ENCODE measurements around the gene YARS1.

YARS1 gene

DNA sequence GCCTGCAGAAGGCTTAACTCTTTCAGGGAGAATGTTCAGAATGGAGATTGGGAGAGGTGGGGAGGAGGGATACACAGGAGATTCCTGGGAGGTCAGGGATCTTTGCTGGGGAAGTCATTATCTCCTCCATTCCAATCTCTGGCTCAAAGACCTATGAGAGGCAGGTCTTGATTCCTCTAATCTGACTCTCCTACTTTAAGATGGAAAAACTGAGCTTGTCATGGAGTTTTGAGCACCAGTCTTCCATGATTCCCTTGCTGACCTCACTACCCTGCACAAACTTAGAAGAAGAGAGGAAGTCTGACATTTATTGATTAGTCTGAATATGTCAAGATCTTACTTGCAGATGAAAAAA, 73.1 kb downstream of the YARS1 start:
- Histone ChIP-seq H3K27ac (peak overlapping the region; percentile 93), H3K9me3 (ENCODE audit: control insufficient read depth, low read length) (no peaks in the 10 kb centered on the region), H3K4me2 (ENCODE audit: low read length) (peak overlapping the region; percentile 82), H3K36me3 (ENCODE audit: control insufficient read depth, insufficient read depth, low read length) (no peaks in the 10 kb centered on the region), H3K4me3 (ENCODE audit: low read depth, low read length) (peak overlapping the region; percentile 45), H2AFZ (no peak overlapping the region), H3K79me2 (peaks cover 2% of the 10 kb centered on the region), H3K9ac (no peak overlapping the region), H3K4me1 (peaks cover 7% of the 10 kb centered on the region), H3K27me3 (ENCODE audit: control insufficient read depth, insufficient read depth, low read length) (no peaks in the 10 kb centered on the region)
- TF ChIP-seq, protein P1, sequence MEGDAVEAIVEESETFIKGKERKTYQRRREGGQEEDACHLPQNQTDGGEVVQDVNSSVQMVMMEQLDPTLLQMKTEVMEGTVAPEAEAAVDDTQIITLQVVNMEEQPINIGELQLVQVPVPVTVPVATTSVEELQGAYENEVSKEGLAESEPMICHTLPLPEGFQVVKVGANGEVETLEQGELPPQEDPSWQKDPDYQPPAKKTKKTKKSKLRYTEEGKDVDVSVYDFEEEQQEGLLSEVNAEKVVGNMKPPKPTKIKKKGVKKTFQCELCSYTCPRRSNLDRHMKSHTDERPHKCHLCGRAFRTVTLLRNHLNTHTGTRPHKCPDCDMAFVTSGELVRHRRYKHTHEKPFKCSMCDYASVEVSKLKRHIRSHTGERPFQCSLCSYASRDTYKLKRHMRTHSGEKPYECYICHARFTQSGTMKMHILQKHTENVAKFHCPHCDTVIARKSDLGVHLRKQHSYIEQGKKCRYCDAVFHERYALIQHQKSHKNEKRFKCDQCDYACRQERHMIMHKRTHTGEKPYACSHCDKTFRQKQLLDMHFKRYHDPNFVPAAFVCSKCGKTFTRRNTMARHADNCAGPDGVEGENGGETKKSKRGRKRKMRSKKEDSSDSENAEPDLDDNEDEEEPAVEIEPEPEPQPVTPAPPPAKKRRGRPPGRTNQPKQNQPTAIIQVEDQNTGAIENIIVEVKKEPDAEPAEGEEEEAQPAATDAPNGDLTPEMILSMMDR (IDR thresholded peaks at IDR 0.05), result no peak

DNA sequence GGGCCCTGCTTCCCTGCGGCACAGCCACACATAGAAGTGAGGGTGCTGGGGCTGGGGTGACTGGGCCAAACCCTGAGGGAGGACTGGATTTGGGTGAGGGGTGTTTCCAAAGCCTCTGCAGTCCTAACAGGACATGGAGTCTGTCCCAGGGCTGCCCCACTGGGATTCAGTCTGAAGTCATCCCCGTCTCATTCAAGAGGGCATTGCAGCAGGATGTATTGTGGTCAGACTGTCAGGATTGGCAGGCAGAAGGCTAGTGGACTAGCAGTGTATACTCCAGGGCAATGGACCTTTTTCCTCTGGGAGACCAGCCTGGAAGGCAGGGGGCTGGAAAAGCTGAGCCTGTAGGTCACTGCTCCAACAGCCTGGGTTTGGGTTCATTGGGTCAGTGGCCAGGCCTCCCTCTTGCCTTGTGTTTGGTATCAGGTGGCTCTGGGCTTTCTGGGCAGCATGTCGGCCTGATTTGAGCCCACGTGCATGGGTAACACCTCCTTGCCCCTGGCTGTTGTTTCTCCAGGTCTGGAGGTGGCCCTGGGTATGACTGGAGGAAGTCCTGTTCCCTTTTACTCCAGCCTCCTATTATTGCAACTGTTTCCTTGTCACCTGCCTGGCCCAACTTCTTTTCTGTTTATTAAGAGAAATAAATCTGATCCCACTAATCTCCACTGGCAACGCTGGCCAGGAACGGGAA, 73.6 kb downstream of the YARS1 start:
- H3K4me2 ChIP-seq (ENCODE audit: low read length), result peak overlapping the region; percentile 82
- peaks cover 2% of the 10 kb centered on the region for H3K79me2 ChIP-seq
- H3K4me1 ChIP-seq, result peaks cover 7% of the 10 kb centered on the region
- no peak overlapping the region for H3K9ac ChIP-seq
- peak overlapping the region; percentile 84 for H3K4me3 ChIP-seq (ENCODE audit: low read depth, low read length)
- TF ChIP-seq, protein P1 (IDR thresholded peaks at IDR 0.05), result no peak
- H2AFZ ChIP-seq, result no peak overlapping the region
- no peaks in the 10 kb centered on the region for H3K36me3 ChIP-seq (ENCODE audit: control insufficient read depth, insufficient read depth, low read length)
- H3K27ac ChIP-seq, result peak overlapping the region; percentile 93
- no peaks in the 10 kb centered on the region for H3K27me3 ChIP-seq (ENCODE audit: control insufficient read depth, insufficient read depth, low read length)
- H3K9me3 ChIP-seq (ENCODE audit: control insufficient read depth, low read length), result no peaks in the 10 kb centered on the region

DNA sequence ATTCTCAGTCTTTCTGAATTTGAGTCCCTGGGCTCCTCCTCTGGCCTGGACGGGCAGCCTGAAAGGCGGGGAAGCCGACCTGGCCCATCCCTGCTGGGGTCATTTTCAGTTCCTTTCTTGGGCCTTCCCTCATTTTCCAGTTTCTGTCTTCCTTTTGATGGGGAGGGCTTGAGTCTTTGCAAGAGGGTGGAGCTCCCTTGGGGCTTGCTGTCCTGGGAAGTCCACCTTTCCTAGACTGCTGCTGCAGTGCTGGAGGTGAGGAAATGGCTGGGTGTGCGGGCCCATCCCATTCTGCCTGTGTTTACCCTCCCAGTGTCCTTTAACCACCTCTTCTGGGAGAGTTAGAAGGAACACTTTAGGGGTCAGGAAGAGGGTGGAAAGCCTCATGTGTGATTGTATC, 74.2 kb downstream of the YARS1 start:
- Histone ChIP-seq H3K9ac (no peak overlapping the region), H3K9me3 (ENCODE audit: control insufficient read depth, low read length) (no peaks in the 10 kb centered on the region), H3K4me3 (ENCODE audit: low read depth, low read length) (peak overlapping the region; percentile 84)

DNA sequence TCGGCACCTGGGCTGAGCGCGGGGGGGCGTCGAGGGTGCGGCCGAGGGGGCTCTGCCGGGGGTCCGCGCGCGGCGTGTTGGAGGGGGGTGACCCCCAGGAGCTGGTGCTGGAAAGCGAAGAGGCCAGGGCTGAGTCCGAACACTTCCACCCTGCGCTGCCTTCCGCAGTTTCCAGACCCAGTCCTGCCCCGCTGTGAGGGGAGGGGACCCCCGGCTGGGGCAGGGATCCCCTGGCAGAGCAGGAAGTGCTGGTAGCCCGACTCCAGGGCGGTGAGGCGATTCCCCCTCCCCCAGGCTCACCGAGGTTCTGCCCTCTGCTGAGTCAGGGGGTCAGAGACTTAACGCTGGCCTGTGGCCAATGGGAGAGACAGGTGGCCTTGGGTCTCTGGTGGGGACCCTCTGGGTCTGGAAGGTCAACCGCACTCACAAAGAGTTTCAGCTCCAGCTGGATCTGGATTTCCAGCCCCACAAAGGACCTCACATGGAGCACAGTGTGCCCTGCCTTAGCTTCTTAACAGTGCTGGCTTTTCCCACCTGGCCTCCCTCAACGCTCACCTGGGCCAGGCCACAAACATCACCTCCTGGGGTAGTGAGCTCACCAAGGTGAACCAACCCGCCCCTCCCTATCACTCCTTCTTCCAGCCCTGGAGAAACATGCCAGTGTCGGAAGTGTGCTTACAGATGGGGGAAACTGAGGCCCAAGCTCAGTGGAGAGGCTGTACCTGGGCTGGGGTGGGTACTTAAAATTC, 74.8 kb downstream of the YARS1 start:
- Histone ChIP-seq H2AFZ (peak overlapping the region; percentile 58), H3K4me1 (peaks cover 7% of the 10 kb centered on the region), H3K27ac (peak overlapping the region; percentile 93)

More for the DNA sequence above, 74.2 kb downstream of the YARS1 start:
- Histone ChIP-seq H3K27me3 (ENCODE audit: control insufficient read depth, insufficient read depth, low read length) (no peaks in the 10 kb centered on the region), H3K4me2 (ENCODE audit: low read length) (peak overlapping the region; percentile 82), H3K27ac (peak overlapping the region; percentile 93), H3K36me3 (ENCODE audit: control insufficient read depth, insufficient read depth, low read length) (no peaks in the 10 kb centered on the region), H3K79me2 (peaks cover 2% of the 10 kb centered on the region), H3K4me1 (peaks cover 7% of the 10 kb centered on the region), H2AFZ (no peak overlapping the region)
- TF ChIP-seq, protein P1 (IDR thresholded peaks at IDR 0.05), result no peak

More for the DNA sequence above, 74.8 kb downstream of the YARS1 start:
- Histone ChIP-seq H3K9ac (peak overlapping the region; percentile 67), H3K36me3 (ENCODE audit: control insufficient read depth, insufficient read depth, low read length) (no peaks in the 10 kb centered on the region), H3K9me3 (ENCODE audit: control insufficient read depth, low read length) (no peaks in the 10 kb centered on the region), H3K4me3 (ENCODE audit: low read depth, low read length) (peak overlapping the region; percentile 84), H3K27me3 (ENCODE audit: control insufficient read depth, insufficient read depth, low read length) (no peaks in the 10 kb centered on the region), H3K4me2 (ENCODE audit: low read length) (peak overlapping the region; percentile 82), H3K79me2 (peaks cover 2% of the 10 kb centered on the region)
- TF ChIP-seq, protein P1 (IDR thresholded peaks at IDR 0.05), result no peak

Data from parathyroid adenoma (tissue), 2 donors.